HCT116 (cell line): ENCODE measurements around the gene CPNE2. TPM values are rescaled to one million over a fixed set of nuclear protein-coding genes. Genes with fewer than 3 reads are reported as not detected.

Experiments
- ATAC-seq: fragments of 200-7000 bp; cut with Tn5 transposase; 2 replicates; pipeline ENCODE4 v1.9.1; 2020; ENCODE audit warnings: mild to moderate bottlenecking, moderate library complexity
- BruUV-seq: library from RNA; stranded (reverse); fragments of 400-500 nt; replicated peaks from 2 replicates; lab custom pipeline; 2021; lab: Mats Ljungman, UMichigan
- CTCF ChIA-PET: fragments of 300-600 bp; sonication (Branson Sonifier 250); formaldehyde crosslinking; loops from one replicate; lab custom pipeline; 2021; ENCODE audit warnings: antibody characterized with exemption; lab: Charles Lee
- POLR2A ChIA-PET: fragments of 300-600, 350-600 bp; sonication (Branson Sonifier 250); formaldehyde crosslinking; loops from one replicate; lab custom pipeline; 2021; ENCODE audit warnings: antibody characterized with exemption; lab: Charles Lee
- RAD21 ChIA-PET, 2 experiments: fragments of 300-600 bp; sonication (Branson Sonifier 250); formaldehyde crosslinking; loops; one replicate each; lab custom pipeline; 2023; ENCODE audit warnings: low total read pairs in 2 of 2; ENCODE audit not compliant: uncharacterized antibody in 2 of 2, unreplicated experiment in 2 of 2, low non-redundant PET in 1 of 2; lab: Charles Lee
- DNase-seq: peaks from one replicate; pipeline ENCODE4 v3.0.0-alpha.2; 2010; ENCODE audit warnings: low read depth, low spot score
- H2AFZ ChIP-seq: fragments of 200-600 bp; shearing (Covaris generic), sonication (generic); 2 replicates; pipeline ENCODE4 v1.6.1; 2017; ENCODE audit warnings: low read depth, mixed run types, mixed read lengths, antibody characterized with exemption, low read length; ENCODE audit not compliant: poor library complexity, severe bottlenecking
- H3K27ac ChIP-seq: 2 replicates; pipeline ENCODE4 v1.5.1; 2012; ENCODE audit warnings: low read depth, low read length
- H3K27me3 ChIP-seq: fragments of 200-600 bp; sonication (generic); 2 replicates; pipeline ENCODE4 v1.6.1; 2016; ENCODE audit warnings: mixed run types, low read length, mixed read lengths; ENCODE audit not compliant: insufficient read depth
- H3K36me3 ChIP-seq, 2 experiments: fragments of 200-500 bp in 1 of 2; fragments of 200-600 bp in 1 of 2; sonication (Bioruptor generic) in 1 of 2; sonication (generic) in 1 of 2; 2 replicates each; pipeline versions ENCODE4 v1.5.1 to v1.6.1; 2014 to 2016; ENCODE audit warnings: low read length in 2 of 2, inconsistent platforms in 1 of 2, mixed read lengths in 1 of 2, mixed run types in 1 of 2; ENCODE audit not compliant: insufficient read depth in 2 of 2, control insufficient read depth in 1 of 2
- H3K4me1 ChIP-seq, 2 experiments: fragments of 200-600 bp in 1 of 2; sonication (generic) in 1 of 2; 2 replicates each; pipeline versions ENCODE4 v1.5.1 to v1.6.1; 2012 to 2017; ENCODE audit warnings: low read length in 2 of 2, inconsistent platforms in 1 of 2, mild to moderate bottlenecking in 1 of 2, mixed read lengths in 1 of 2, mixed run types in 1 of 2, moderate library complexity in 1 of 2; ENCODE audit not compliant: insufficient read depth in 2 of 2, control insufficient read depth in 1 of 2
- H3K4me2 ChIP-seq: fragments of 200-600 bp; sonication (generic); 2 replicates; pipeline ENCODE4 v1.6.1; 2017; ENCODE audit warnings: mixed run types, low read length, mixed read lengths
- H3K4me3 ChIP-seq, 2 experiments: fragments of 200-600 bp in 1 of 2; sonication (generic) in 1 of 2; replicated peaks in 1 of 2; 2 replicates each; pipeline ENCODE4 v1.5.1; 2011 to 2016; ENCODE audit warnings: low read length in 2 of 2, control low read depth in 1 of 2, low read depth in 1 of 2, mild to moderate bottlenecking in 1 of 2, mixed read lengths in 1 of 2, mixed run types in 1 of 2
- H3K79me2 ChIP-seq: fragments of 200-600 bp; sonication (generic); 2 replicates; pipeline ENCODE4 v1.6.1; 2017; ENCODE audit warnings: mild to moderate bottlenecking, mixed run types, low read length, moderate library complexity, mixed read lengths; ENCODE audit not compliant: insufficient read depth
- H3K9ac ChIP-seq: fragments of 200-600 bp; sonication (generic); 2 replicates; pipeline ENCODE4 v1.6.1; 2016; ENCODE audit warnings: low read length, mixed read lengths
- H3K9me2 ChIP-seq: fragments of 200-600 bp; sonication (generic), shearing (Covaris generic); 2 replicates; pipeline ENCODE4 v1.6.1; 2017; ENCODE audit warnings: mixed run types, mild to moderate bottlenecking, moderate library complexity; ENCODE audit not compliant: insufficient read depth
- H3K9me3 ChIP-seq, 2 experiments: fragments of 200-500 bp in 1 of 2; fragments of 200-600 bp in 1 of 2; sonication (Bioruptor generic) in 1 of 2; sonication (generic) in 1 of 2; 2 replicates each; pipeline ENCODE4 v1.6.1; 2014 to 2017; ENCODE audit warnings: low read length in 2 of 2, mixed read lengths in 2 of 2, inconsistent platforms in 1 of 2, low read depth in 1 of 2, mild to moderate bottlenecking in 1 of 2, mixed run types in 1 of 2, moderate library complexity in 1 of 2; ENCODE audit not compliant: control insufficient read depth in 1 of 2, insufficient read depth in 1 of 2
- H4K20me1 ChIP-seq: fragments of 200-600 bp; sonication (generic), shearing (Covaris generic); 2 replicates; pipeline ENCODE4 v1.6.1; 2017; ENCODE audit warnings: mixed run types, mild to moderate bottlenecking, moderate library complexity; ENCODE audit not compliant: insufficient read depth
- CEBPB ChIP-seq: IDR thresholded peaks from 2 replicates; pipeline ENCODE4 v1.6.1; 2012; ENCODE audit warnings: low read depth
- EGR1 ChIP-seq: IDR thresholded peaks from 2 replicates; pipeline ENCODE4 v1.6.1; 2012; ENCODE audit warnings: low read depth
- ELF1 ChIP-seq: IDR thresholded peaks from 2 replicates; pipeline ENCODE4 v1.6.1; 2012; ENCODE audit warnings: low read depth, borderline replicate concordance
- EZH2 ChIP-seq: fragments of 200-600 bp; sonication (generic); IDR thresholded peaks from 2 replicates; pipeline ENCODE4 v1.6.1; 2017; ENCODE audit warnings: antibody characterized with exemption, mixed run types
- SIN3A ChIP-seq: IDR thresholded peaks from 2 replicates; pipeline ENCODE4 v1.6.1; 2012; ENCODE audit warnings: low read depth
- TCF7L2 ChIP-seq: IDR thresholded peaks from 2 replicates; pipeline ENCODE4 v1.7.0; 2011; ENCODE audit warnings: borderline replicate concordance, inconsistent platforms; ENCODE audit not compliant: insufficient read depth, insufficient read length; ENCODE audit errors: extremely low read depth
- ZFX ChIP-seq: fragments of 450-650 bp; IDR thresholded peaks from 2 replicates; pipeline ENCODE4 v1.6.1; 2017
- intact Hi-C: fragments of 100-400 bp; cut with micrococcal nuclease; formaldehyde crosslinking; loops from 2 replicates; pipeline ENCODE4 v1.10.0; 2022
- total RNA-seq: library from RNA; stranded (reverse); gene quantifications from one replicate; pipeline ENCODE4 v1.2.1, GENCODE V29; 2021; ENCODE audit not compliant: unreplicated experiment

The CPNE2 gene
- total RNA-seq, 1 experiment from 2014 or later, result 31.2 TPM

GRCh38 chr16:57096793-57097192 is 4.4 kb downstream of the CPNE2 start:
- Histone ChIP-seq H3K9ac (no peak overlapping the region), H3K9me2 (no peaks in the 10 kb centered on the region), H3K4me3 (no peak overlapping the region), H3K4me1 (peaks cover 19 to 41% of the 10 kb centered on the region in 2 experiments), H3K27me3 (no peaks in the 10 kb centered on the region), H4K20me1 (no peaks in the 10 kb centered on the region), H3K4me2 (no peak overlapping the region), H3K36me3 (no peaks in the 10 kb centered on the region), H3K9me3 (no peaks in the 10 kb centered on the region), H3K79me2 (peaks cover 25% of the 10 kb centered on the region; the same call in 1 of the 2 replicates), H3K27ac (no peak overlapping the region), H2AFZ (no peak overlapping the region)
- TF ChIP-seq SIN3A (no peak), ELF1 (no peak), TCF7L2 (no peak), ZFX (no peak), CEBPB (no peak), EGR1 (no peak)
- DNase-seq (no peak), ATAC-seq (no peak)
- no TSS peak for BruUV-seq
- intact Hi-C loops, result no loop called here
- CTCF ChIA-PET, result no interaction called here
- RAD21 ChIA-PET, result no interaction called here
- POLR2A ChIA-PET, result no interaction called here

DNA sequence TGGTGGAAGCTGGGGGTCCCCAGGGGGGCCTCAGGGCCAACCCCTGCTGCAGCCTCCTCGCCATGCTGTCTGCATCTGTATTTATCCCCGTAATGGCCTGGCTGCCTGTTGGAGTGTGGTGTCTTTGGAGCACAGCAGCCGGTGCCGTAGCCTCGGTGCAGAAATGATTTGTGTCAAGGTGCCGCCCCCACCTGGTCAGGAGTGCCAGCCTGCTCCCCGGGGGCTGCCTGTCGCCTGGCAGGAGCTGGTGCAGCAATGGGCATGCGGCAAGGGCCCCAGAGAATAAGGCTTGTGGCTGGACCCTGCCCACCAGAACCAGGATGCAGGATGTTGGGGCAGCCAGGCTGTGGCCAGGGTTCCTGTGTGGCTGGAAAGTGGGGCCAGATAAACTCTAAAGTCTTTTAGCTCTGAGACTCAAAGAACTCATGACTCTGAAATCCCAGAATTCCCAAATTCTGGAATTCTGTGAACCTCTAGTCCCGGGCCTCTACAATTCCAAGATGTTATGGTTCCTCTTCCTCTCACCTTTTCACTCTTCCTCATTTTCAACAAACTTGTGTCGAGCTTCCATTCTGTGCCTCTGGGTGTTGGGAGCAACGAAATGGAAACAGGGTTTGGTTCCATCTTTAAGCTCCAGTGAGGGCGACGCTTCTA is 5.9 kb downstream of the CPNE2 start:
- no peak overlapping the region for H3K4me2 ChIP-seq
- ChIA-PET RAD21 (no interaction called here), POLR2A (no interaction called here), CTCF (interaction anchor here (0.6 kb wide), 1 partner anchor 130 kb away, joined by 3 read pairs; no protein-coding TSS in a partner anchor)
- H4K20me1 ChIP-seq, result no peaks in the 10 kb centered on the region
- TF ChIP-seq EZH2, result no peak
- peaks cover 21% of the 10 kb centered on the region; the same call in 1 of the 2 replicates for H3K79me2 ChIP-seq
- H3K9ac ChIP-seq, result no peak overlapping the region
- ATAC-seq (peak; percentile 49), DNase-seq (no peak)
- intact Hi-C loops, result no loop called here
- H2AFZ ChIP-seq, result no peak overlapping the region
- no peaks in the 10 kb centered on the region for H3K27me3 ChIP-seq
- no peaks in the 10 kb centered on the region for H3K9me2 ChIP-seq
- H3K4me1 ChIP-seq, result peaks cover 17 to 35% of the 10 kb centered on the region in 2 experiments
- H3K9me3 ChIP-seq, result no peaks in the 10 kb centered on the region
- no peak overlapping the region for H3K4me3 ChIP-seq
- no TSS peak for BruUV-seq
- H3K27ac ChIP-seq, result no peak overlapping the region
- no peaks in the 10 kb centered on the region for H3K36me3 ChIP-seq
